Measurements from ENCODE around the gene SPOCK1. TPM values are rescaled to one million over a fixed set of nuclear protein-coding genes. Genes with fewer than 3 reads are reported as not detected.

The SPOCK1 gene
- total RNA-seq, 1 donor from 2014 or later, result 28.6 TPM

GRCh38 chr5:137113939-137114338 is 385.2 kb downstream of the SPOCK1 start:
- peaks cover 32% of the 10 kb centered on the region for H3K27me3 ChIP-seq (ENCODE audit: low read depth)
- intact Hi-C loops (cut with micrococcal nuclease), result no loop called here
- no peak overlapping the region for H3K4me3 ChIP-seq

GRCh38 chr5:137113161-137113560 is 386.0 kb downstream of the SPOCK1 start:
- peaks cover 34% of the 10 kb centered on the region for H3K27me3 ChIP-seq (ENCODE audit: low read depth)
- H3K36me3 ChIP-seq, result no peaks in the 10 kb centered on the region
- no peak overlapping the region for H3K27ac ChIP-seq (replicated peaks)
- no peak overlapping the region for H3K4me3 ChIP-seq
- H3K9me3 ChIP-seq (replicated peaks), result no peaks in the 10 kb centered on the region
- no peak for TF ChIP-seq CTCF (IDR thresholded peaks at IDR 0.05; ENCODE audit: borderline replicate concordance)
- intact Hi-C loops (cut with micrococcal nuclease), result no loop called here
- no peaks in the 10 kb centered on the region for H3K4me1 ChIP-seq
- no peak for DNase-seq

More at GRCh38 chr5:137113939-137114338, 385.2 kb downstream of the SPOCK1 start:
- DNase-seq, result no peak
- no peaks in the 10 kb centered on the region for H3K4me1 ChIP-seq
- H3K9me3 ChIP-seq (replicated peaks), result no peaks in the 10 kb centered on the region
- no peak overlapping the region for H3K27ac ChIP-seq (replicated peaks)
- H3K36me3 ChIP-seq, result no peaks in the 10 kb centered on the region
- no peak for TF ChIP-seq CTCF (IDR thresholded peaks at IDR 0.05; ENCODE audit: borderline replicate concordance)

- no peak overlapping the region for H3K27ac ChIP-seq (replicated peaks)
- peaks cover 17% of the 10 kb centered on the region for H3K27me3 ChIP-seq (ENCODE audit: low read depth)
- H3K4me1 ChIP-seq, result peaks cover 11% of the 10 kb centered on the region
- DNase-seq, result no peak
- no peaks in the 10 kb centered on the region for H3K9me3 ChIP-seq (replicated peaks)
- H3K4me3 ChIP-seq, result no peak overlapping the region
- intact Hi-C loops (cut with micrococcal nuclease), result no loop called here
- no peaks in the 10 kb centered on the region for H3K36me3 ChIP-seq
- no peak for TF ChIP-seq CTCF (IDR thresholded peaks at IDR 0.05; ENCODE audit: borderline replicate concordance)
These were observed 393.6 kb downstream of the SPOCK1 start for GRCh38 chr5:137105351-137106035.

GRCh38 chr5:137101544-137101943 is 397.6 kb downstream of the SPOCK1 start:
- TF ChIP-seq CTCF (IDR thresholded peaks at IDR 0.05; ENCODE audit: borderline replicate concordance), result no peak
- peak overlapping the region; percentile 42 for H3K27ac ChIP-seq (replicated peaks)
- no peaks in the 10 kb centered on the region for H3K36me3 ChIP-seq
- no peaks in the 10 kb centered on the region for H3K9me3 ChIP-seq (replicated peaks)
- H3K4me1 ChIP-seq, result peaks cover 11% of the 10 kb centered on the region
- intact Hi-C loops (cut with micrococcal nuclease), result no loop called here
- no peak overlapping the region for H3K4me3 ChIP-seq
- no peak for DNase-seq
- H3K27me3 ChIP-seq (ENCODE audit: low read depth), result peaks cover 6% of the 10 kb centered on the region

GRCh38 chr5:137099651-137100050 is 399.5 kb downstream of the SPOCK1 start:
- H3K4me1 ChIP-seq, result peaks cover 11% of the 10 kb centered on the region
- no peaks in the 10 kb centered on the region for H3K9me3 ChIP-seq (replicated peaks)
- no peak overlapping the region for H3K4me3 ChIP-seq
- H3K36me3 ChIP-seq, result no peaks in the 10 kb centered on the region
- intact Hi-C loops (cut with micrococcal nuclease), result no loop called here
- peaks cover 6% of the 10 kb centered on the region for H3K27me3 ChIP-seq (ENCODE audit: low read depth)
- H3K27ac ChIP-seq (replicated peaks), result no peak overlapping the region
- no peak for DNase-seq
- no peak for TF ChIP-seq CTCF (IDR thresholded peaks at IDR 0.05; ENCODE audit: borderline replicate concordance)

Measured in left ventricle myocardium inferior (tissue), 1 donor.